Activated naive CD8-positive, alpha-beta T cell treated with anti-CD3 and anti-CD28 coated beads, Interleukin-2, amount 50 U/mL, for 16 hours (primary cell): Measurements from ENCODE around the gene GPR183.

ENCODE experiments used
- DNase-seq: peaks from one replicate; pipeline ENCODE4 v3.0.0-alpha.2; 2020; ENCODE audit warnings: low read depth, low spot score

Gene GPR183

GRCh38 chr13:99307247-99307646, at the start of gene GPR183:
Gene GPR183 (minus strand): TSS chr13:99307399. CDS start chr13:99296145, 11,254 bp downstream.
- no peak for DNase-seq

- DNase-seq = no peak
Measured at GRCh38 chr13:99356262-99357091, 49.3 kb upstream of the GPR183 start.

- no peak for DNase-seq
Measured at GRCh38 chr13:99356012-99356261, 48.7 kb upstream of the GPR183 start.

GRCh38 chr13:99355267-99356011, 48.2 kb upstream of the GPR183 start:
- no peak for DNase-seq

GRCh38 chr13:99354371-99354951, 47.3 kb upstream of the GPR183 start:
- no peak for DNase-seq

- no peak for DNase-seq
Measured at GRCh38 chr13:99353836-99354235, 46.6 kb upstream of the GPR183 start.

GRCh38 chr13:99353246-99353600, 46.0 kb upstream of the GPR183 start:
- DNase-seq = no peak

- no peak for DNase-seq
Measured at GRCh38 chr13:99352351-99353245, 45.4 kb upstream of the GPR183 start.

GRCh38 chr13:99351772-99352171, 44.6 kb upstream of the GPR183 start:
- DNase-seq = no peak

- DNase-seq = no peak
Measured at GRCh38 chr13:99350191-99350590, 43.0 kb upstream of the GPR183 start.

- DNase-seq = no peak
Measured at GRCh38 chr13:99347911-99348451, 40.8 kb upstream of the GPR183 start.

GRCh38 chr13:99347335-99347878, 40.2 kb upstream of the GPR183 start:
- no peak for DNase-seq

GRCh38 chr13:99346335-99347042, 39.3 kb upstream of the GPR183 start:
- DNase-seq = no peak

- no peak for DNase-seq
Measured at GRCh38 chr13:99345345-99345744, 38.1 kb upstream of the GPR183 start.

- no peak for DNase-seq
Measured at GRCh38 chr13:99344610-99345208, 37.5 kb upstream of the GPR183 start.

- DNase-seq = no peak
Measured at GRCh38 chr13:99342723-99343315, 35.6 kb upstream of the GPR183 start.

GRCh38 chr13:99341969-99342722, 34.9 kb upstream of the GPR183 start:
- no peak for DNase-seq

- DNase-seq = no peak
Measured at GRCh38 chr13:99340638-99341037, 33.4 kb upstream of the GPR183 start.

GRCh38 chr13:99339736-99340397, 32.7 kb upstream of the GPR183 start:
- DNase-seq = no peak
